ENCODE data around the gene NDE1. TPM values are rescaled to one million over a fixed set of nuclear protein-coding genes. Genes with fewer than 3 reads are reported as not detected.

The NDE1 gene
- polyA plus RNA-seq, 2 of the 4 experiments (the other 2 are of a cell fraction): 27.6 to 30.6 TPM

DNA sequence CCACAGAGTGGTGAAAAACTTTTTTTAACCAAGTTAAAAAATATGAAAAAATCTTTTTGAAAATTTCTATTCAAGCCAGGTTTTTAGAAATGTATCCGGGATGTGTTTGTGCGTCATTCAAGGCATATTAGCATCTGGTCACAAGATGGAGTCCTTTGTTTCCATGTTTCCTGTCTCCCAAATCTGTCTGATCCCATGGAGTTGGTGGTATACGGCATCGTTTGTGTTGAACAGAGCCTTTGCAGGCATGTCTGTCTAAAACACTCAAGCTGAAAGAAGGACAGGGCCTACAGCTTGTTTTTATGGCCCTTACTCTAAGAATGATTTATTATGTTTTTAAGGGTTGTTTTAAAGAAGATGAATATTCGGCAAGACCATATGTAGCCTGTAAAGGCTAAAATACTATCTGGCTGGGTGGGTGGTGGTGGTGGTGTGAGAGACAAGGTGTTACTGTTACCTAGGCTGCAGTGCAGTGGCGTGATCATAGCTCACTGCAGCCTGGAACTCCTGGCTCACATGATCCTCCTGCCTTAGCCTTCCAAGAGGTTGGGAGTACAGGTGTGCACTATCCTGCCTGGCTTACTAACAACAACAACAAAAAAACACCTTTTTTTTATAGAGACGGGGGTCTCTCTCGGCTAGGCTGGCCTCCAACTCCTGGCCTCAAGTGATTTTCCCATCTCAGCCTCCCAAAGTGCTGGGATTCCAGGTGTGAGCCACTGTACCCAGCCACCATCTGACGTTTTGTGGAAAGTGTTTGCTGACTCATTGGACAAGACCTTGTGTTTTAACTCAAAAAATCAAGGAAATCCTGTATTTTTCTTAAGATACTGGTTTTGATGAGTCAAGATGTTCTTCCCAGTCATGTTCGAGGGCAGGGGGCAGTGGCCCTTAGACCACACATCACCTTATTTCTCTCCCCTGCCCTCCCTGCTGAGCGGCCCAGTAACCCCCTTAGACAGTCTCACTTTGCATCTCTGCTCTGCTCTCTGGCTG is 52.2 kb downstream of the NDE1 start:
- ATAC-seq: no peak
- FAIRE-seq: no peak
- 89% methylated on average over 11 of the region's 11 CpGs for WGBS (ENCODE audit: missing lambda C conversion rate)
- Histone ChIP-seq H3K27ac (peak overlapping the region in 1 of 2 experiments; percentile 19; a peak in 1 of 6 replicates), H3K4me2 (no peak overlapping the region), H3K4me1 (no peaks in the 10 kb centered on the region), H3K4me3 (no peak overlapping the region), H3K9me3 (no peaks in the 10 kb centered on the region)
- no peak for TF ChIP-seq POLR2AphosphoS2 (conservative IDR thresholded peaks at IDR 0.05; ENCODE audit: low read length)
- TF ChIP-seq BHLHE40 (IDR thresholded peaks at IDR 0.05; ENCODE audit: low read depth, low read length): no peak
- TF ChIP-seq ZFP36 (IDR thresholded peaks at IDR 0.05; ENCODE audit: borderline replicate concordance, partially characterized antibody): no peak
- TF ChIP-seq HES2 (IDR thresholded peaks at IDR 0.05): no peak
- no peak for TF ChIP-seq FOXS1 (CRISPR knock-in tag; IDR thresholded peaks at IDR 0.05)
- TF ChIP-seq CTCF (IDR thresholded peaks at IDR 0.05): no peak
- TF ChIP-seq MAFK (IDR thresholded peaks at IDR 0.05; ENCODE audit: partially characterized antibody): no peak
- TF ChIP-seq NFE2L2 (conservative IDR thresholded peaks at IDR 0.05; ENCODE audit: low read length): no peak
- no peak for TF ChIP-seq ATOH8 (CRISPR knock-in tag; IDR thresholded peaks at IDR 0.05; ENCODE audit: low read depth)
- TF ChIP-seq ZNF302 (CRISPR knock-in tag; IDR thresholded peaks at IDR 0.05): no peak
- no peak for TF ChIP-seq RARB (CRISPR knock-in tag; IDR thresholded peaks at IDR 0.05)
- TF ChIP-seq RFX5 (IDR thresholded peaks at IDR 0.05): no peak
- TF ChIP-seq RCOR1 (IDR thresholded peaks at IDR 0.05; ENCODE audit: low read depth, low read length): no peak
- ChIA-PET POLR2A (no interaction called here), CTCF (interaction anchor here (1.8 kb wide), 1 partner anchor 15 kb away, joined by 4 read pairs; no protein-coding TSS in a partner anchor)
- DNase-seq (ENCODE audit: low read depth in 1 of 2, low spot score in 1 of 2): no peak

- DNase-seq (ENCODE audit: low read depth in 1 of 2, low spot score in 1 of 2): no peak
- Histone ChIP-seq H3K9me3 (no peaks in the 10 kb centered on the region), H3K4me3 (no peak overlapping the region), H3K4me2 (no peak overlapping the region), H3K27ac (0 out of 6 replicates have a peak overlapping the region, but pooled peaks of 1 of the 2 experiments have one; percentile 19), H3K4me1 (no peaks in the 10 kb centered on the region)
- ChIA-PET POLR2A (no interaction called here), CTCF (interaction anchor here (0.6 to 4.2 kb wide), 14 partner anchors 10 to 475 kb away, joined by 3 to 45 read pairs (median 4); partner anchors contain the start of gene MARF1)
- 90% methylated on average over 14 of the region's 14 CpGs for WGBS (ENCODE audit: missing lambda C conversion rate)
- ATAC-seq: no peak
- no peak for FAIRE-seq
- TF ChIP-seq HOXA7 (CRISPR knock-in tag; IDR thresholded peaks at IDR 0.05): no peak
- no peak for TF ChIP-seq RNF2 (IDR thresholded peaks at IDR 0.05; ENCODE audit: borderline replicate concordance, low read depth)
Measured at GRCh38 chr16:15703029-15703736, 53.1 kb downstream of the NDE1 start.

DNA sequence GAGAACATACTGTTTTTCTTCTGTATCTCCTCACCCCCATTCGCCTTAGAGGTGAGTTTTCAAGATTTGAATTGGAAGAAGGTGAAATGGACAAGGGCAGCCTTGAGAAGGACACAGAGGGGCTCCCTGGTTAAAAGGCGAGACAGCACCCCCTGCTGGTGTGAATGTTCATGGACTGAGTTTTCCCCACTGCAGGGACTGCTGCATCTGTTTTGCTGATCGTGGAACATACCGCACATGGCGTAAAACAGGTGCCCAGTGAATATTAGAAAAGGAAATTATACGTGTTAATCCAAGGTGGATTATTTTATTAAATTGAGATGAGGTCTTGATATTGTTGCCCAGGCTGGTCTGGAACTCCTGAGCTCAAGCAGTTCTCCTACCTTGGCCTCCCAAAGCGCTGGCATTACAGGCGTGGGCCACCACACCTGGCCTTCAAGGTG is 54.5 kb downstream of the NDE1 start:
- no peaks in the 10 kb centered on the region for H3K9me3 ChIP-seq
- no peaks in the 10 kb centered on the region for H3K4me1 ChIP-seq
- peak; percentile 46 for FAIRE-seq
- H3K4me3 ChIP-seq: no peak overlapping the region
- DNase-seq (ENCODE audit: low read depth in 1 of 2, low spot score in 1 of 2): peak; percentile 75 to 84
- no peak overlapping the region for H3K27ac ChIP-seq
- 55% methylated on average over 8 of the region's 8 CpGs for WGBS (ENCODE audit: missing lambda C conversion rate)
- POLR2A ChIA-PET: no interaction called here
- peak; percentile 87 to 95 for ATAC-seq
- no peak overlapping the region for H3K4me2 ChIP-seq
- CTCF ChIA-PET: interaction anchor here (0.6 to 4.2 kb wide), 25 partner anchors 8 to 283 kb away, joined by 3 to 45 read pairs (median 4); no protein-coding TSS in a partner anchor
- no peak for TF ChIP-seq HOXA7 (CRISPR knock-in tag; IDR thresholded peaks at IDR 0.05)
- no peak for TF ChIP-seq REST (IDR thresholded peaks at IDR 0.05)
- peak; percentile 72 for TF ChIP-seq SMC3 (IDR thresholded peaks at IDR 0.05)
- TF ChIP-seq ZFP36 (IDR thresholded peaks at IDR 0.05; ENCODE audit: borderline replicate concordance, partially characterized antibody): no peak
- TF ChIP-seq ATOH8 (CRISPR knock-in tag; IDR thresholded peaks at IDR 0.05; ENCODE audit: low read depth): no peak
- TF ChIP-seq MAX (IDR thresholded peaks at IDR 0.05): no peak
- TF ChIP-seq CTCF (IDR thresholded peaks at IDR 0.05): peak; percentile 86

Data from A549 (cell line).